ENCODE data around the gene ZCCHC13. TPM values are rescaled to one million over a fixed set of nuclear protein-coding genes. Genes with fewer than 3 reads are reported as not detected.
"Not testable (repeated sequence)": the region's sequence is repeated elsewhere in the genome, so short reads cannot be mapped to it uniquely, and the experiment has no call there.

Gene ZCCHC13
- total RNA-seq, 1 donor from 2014 or later, result not detected

GRCh38 chrX:74321191-74321590, 17.2 kb downstream of the ZCCHC13 start:
- DNase-seq (ENCODE audit: low read depth, low spot score), result no peak

DNA sequence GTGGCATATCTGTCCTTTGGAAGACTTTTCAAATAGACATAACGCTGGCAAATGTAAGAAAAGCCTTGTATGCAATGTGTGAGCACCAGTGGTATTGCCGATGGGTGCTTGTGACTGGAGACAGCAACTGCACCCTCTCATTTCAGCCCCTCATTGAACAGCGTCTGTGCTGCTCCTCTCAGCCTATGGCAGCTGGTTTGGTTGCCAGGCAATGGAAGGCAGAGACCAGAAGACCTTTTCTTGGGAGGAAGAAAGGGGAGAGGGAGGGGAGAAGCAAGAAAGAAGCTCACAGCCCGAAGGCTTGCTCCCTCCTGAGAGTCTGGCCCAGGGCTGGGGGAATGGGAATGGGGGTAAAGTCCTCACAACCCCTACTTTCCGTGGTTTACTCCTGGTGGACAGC, 20.2 kb downstream of the ZCCHC13 start:
- no peak for DNase-seq (ENCODE audit: low read depth, low spot score)

GRCh38 chrX:74325130-74326059, 21.4 kb downstream of the ZCCHC13 start:
- no peak for DNase-seq (ENCODE audit: low read depth, low spot score)

GRCh38 chrX:74338852-74339251, 34.9 kb downstream of the ZCCHC13 start:
- DNase-seq (ENCODE audit: low read depth, low spot score), result no peak

- no peak for DNase-seq (ENCODE audit: low read depth, low spot score)
Measured at GRCh38 chrX:74340051-74340450, 36.1 kb downstream of the ZCCHC13 start.

- DNase-seq (ENCODE audit: low read depth, low spot score), result not testable (repeated sequence)
Measured at GRCh38 chrX:74342211-74342610, 38.2 kb downstream of the ZCCHC13 start.

DNA sequence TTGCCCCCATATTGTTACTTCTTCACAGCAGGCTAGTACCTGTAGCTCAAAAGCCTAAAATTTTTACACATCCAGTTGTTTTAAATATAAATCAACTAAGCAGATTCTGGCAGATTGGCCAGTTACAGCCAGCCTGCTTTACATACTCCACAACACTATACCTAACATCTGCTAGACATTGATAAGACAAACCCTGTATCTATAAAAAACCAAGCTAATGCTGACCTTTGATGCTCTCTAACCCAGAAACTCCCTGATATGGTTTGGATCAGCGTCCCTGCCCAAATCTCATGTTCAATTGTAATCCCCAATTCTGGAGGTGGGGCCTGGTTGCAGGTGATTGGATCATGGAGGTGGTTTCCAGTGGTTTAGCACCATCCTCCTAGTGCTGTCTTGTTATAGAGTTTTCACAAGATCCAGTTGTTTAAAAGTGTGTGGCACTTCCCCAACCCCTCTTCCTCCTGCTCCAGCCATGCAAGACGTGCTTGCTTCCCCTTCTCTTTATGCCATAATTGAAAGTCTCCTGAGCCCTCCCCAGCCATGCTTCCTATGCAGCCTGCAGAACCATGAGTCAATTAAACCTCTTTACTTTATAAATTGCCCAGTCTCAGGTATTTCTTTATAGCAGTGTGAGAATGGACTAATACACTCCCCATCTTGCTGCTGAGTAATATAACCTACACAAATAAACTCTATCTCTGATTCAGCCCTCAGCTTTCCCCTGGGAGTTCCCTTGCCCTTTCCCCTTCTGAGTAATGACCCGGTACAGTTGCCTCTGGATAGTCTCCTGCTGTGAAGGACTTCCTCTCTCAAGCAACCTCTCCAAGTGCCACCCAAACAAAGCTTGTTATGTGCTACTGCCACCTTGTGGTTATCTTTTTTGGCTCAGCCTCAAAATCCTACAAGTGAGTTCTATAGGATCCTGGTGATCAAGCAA, 39.6 kb downstream of the ZCCHC13 start:
- DNase-seq (ENCODE audit: low read depth, low spot score), result peak; percentile 74

DNA sequence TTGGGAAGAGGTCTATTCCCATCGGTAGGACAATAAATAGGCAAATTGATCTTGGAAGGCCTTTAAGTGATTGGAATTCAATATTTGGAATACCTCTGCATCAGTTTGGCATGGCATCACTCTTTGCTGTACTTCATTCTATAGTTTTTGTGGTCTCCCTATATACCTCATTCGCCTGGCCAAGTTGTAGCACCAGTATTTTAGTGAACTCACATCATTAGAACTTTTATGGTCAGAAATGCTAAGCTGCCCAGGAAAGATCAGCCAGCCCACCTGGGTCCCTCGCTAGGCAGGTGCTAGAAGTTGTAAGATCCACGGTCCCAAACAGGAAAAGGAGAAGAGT, 40.3 kb downstream of the ZCCHC13 start:
- DNase-seq (ENCODE audit: low read depth, low spot score), result no peak

DNA sequence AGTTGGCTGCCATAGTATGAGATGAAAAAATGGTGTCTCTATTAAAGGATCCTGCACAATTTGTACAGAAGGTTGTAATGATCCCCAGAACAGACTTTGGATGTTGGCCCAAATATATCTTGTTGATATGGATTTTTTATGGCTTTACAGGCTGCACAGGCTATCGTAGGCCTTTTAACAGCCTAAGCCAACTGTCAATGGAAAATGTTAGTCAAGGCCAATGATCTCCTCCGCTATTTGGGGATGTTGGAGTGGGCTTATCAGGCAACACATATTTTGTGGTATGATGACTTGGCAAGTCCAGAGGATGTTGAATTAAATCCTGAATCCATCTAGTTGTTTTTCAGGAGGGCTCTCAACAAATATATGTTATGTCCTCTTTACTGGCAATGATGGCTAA, 42.1 kb downstream of the ZCCHC13 start:
- no peak for DNase-seq (ENCODE audit: low read depth, low spot score)

GRCh38 chrX:74349387-74349786, 45.4 kb downstream of the ZCCHC13 start:
- DNase-seq (ENCODE audit: low read depth, low spot score), result no peak

DNA sequence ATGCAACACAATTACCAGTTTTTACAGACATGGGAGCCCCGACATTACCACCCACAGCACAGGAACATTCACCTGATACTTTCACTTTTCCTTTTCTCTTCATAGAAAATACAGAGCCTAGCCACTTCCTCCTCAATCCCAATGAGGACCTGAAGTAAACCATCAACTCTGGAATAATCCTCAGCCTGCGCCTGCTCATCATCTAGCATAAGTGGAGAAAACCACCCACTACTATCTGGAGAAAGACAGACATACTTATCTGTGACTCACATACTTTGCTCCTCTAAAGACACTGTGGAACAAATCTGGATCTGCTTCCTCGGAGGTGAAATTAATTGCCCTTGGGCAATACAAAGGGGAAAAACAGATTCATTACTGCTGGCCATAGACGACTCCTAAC, 47.8 kb downstream of the ZCCHC13 start:
- no peak for DNase-seq (ENCODE audit: low read depth, low spot score)

DNA sequence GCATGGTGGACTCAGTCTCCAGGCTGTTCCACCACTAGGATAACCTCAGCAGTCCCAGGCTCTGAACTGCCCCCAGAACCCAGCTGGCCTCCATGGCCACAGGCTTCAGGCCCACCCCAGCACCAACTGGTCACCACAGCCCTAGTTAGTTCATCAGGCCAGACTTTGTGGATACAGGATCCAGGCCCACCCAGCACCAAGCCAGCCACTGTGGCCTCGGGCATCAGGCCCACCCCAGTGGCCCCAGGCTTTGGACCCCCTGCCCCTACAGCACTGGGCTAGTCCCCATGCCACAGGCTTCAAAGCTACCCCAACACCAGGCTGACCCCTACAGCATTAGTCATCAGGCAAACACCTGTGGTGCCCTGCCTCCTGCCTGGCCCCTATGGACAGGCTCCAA, 50.0 kb downstream of the ZCCHC13 start:
- DNase-seq (ENCODE audit: low read depth, low spot score), result no peak

Other genes starting within 250 kb of the ZCCHC13 start
- gene SLC16A2, start 117.3 kb downstream of the ZCCHC13 start, total RNA-seq, result 1.3 TPM in 2 replicates

Measured in pulmonary artery endothelial cell (primary cell).